Caki2 (cell line): ENCODE measurements around the gene DCDC2. TPM values are rescaled to one million over a fixed set of nuclear protein-coding genes. Genes with fewer than 3 reads are reported as not detected.
"Not testable (repeated sequence)": the region's sequence is repeated elsewhere in the genome, so short reads cannot be mapped to it uniquely, and the experiment has no call there.

ENCODE experiments used
- DNase-seq: peaks from one replicate; pipeline ENCODE4 v3.0.0-alpha.2; 2015; ENCODE audit warnings: low read depth
- in situ Hi-C: cut with HindIII; loops from 2 replicates; pipeline ENCODE4 v1.10.0; 2016; ENCODE audit warnings: low sequenced_read_pairs, low pct_unique_long_range_greater_than_20kb, mixed read lengths
- total RNA-seq: library from RNA; depleted of rRNA; stranded (reverse); fragments of >200 nt; shearing (Covaris generic); gene quantifications from 2 replicates; pipeline ENCODE4 v1.2.3, GENCODE V29; 2014; ENCODE audit warnings: low replicate concordance; rRNA removed

Gene DCDC2
- total RNA-seq = 4.7 and 5.4 TPM in 2 replicates

DNA sequence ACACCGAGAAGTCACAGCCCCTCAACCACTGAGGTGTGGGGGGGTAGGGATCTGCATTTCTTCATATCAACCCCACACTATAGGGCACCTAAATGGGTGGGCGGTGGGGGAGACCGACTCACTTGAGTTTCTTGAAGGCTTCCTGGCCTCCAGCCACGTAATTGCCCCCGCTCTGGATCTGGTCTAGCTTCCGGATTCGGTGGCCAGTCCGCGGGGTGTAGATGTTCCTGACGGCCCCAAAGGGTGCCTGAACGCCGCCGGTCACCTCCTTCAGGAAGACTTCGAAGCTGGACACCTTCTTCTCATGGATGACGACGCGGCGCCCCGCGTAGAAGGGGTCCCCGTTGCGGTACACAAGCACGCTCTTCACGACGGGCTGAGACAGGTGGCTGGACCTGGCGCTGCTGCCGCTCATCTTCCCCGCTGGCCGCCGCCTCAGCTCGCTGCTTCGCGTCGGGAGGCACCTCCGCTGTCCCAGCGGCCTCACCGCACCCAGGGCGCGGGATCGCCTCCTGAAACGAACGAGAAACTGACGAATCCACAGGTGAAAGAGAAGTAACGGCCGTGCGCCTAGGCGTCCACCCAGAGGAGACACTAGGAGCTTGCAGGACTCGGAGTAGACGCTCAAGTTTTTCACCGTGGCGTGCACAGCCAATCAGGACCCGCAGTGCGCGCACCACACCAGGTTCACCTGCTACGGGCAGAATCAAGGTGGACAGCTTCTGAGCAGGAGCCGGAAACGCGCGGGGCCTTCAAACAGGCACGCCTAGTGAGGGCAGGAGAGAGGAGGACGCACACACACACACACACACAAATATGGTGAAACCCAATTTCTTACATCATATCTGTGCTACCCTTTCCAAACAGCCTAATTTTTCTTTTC is at the start of gene DCDC2:
DCDC2 (minus strand) TSS at position 724 of the 883 bp plus-strand sequence; CDS start at position 415, 309 bp downstream.
- in situ Hi-C loops = no loop called here
- peak; percentile 48 for DNase-seq

DNA sequence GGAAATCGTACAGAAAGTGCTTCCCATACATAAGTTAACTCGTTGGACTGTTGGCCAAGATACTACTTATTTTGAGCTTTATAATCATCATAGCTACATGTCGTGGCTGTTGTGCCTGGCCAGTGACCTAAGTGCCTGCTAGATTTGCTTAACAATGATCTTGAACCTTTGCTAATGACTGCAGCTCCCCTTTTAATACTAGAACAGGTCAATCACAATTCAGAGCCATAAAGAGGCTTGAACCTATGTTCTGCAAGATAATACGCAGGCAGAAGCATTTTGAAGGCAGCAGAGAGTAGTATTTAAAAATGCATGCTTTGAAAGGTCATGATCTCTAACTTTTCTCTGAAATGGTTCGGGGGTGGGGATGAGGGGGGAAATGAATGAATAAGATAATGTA is 47.4 kb upstream of the DCDC2 start:
- DNase-seq = no peak
- in situ Hi-C loops = no loop called here

DNA sequence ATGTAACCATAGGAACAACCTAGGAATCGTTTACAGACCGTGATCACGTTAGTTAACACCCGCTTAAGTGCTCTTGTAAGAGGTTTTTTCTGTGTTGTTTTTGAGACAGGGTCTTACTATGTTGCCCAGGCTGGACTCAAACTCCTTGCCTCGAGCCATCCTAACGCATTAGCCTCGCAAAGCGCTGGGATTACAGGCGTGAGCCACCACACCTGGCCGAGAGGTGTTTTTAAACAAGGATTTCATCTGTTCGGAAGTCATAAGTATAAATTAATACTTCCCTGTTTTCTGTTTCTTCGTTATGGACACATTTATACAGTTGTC is 45.6 kb upstream of the DCDC2 start:
- DNase-seq = no peak
- in situ Hi-C loops = no loop called here

DNA sequence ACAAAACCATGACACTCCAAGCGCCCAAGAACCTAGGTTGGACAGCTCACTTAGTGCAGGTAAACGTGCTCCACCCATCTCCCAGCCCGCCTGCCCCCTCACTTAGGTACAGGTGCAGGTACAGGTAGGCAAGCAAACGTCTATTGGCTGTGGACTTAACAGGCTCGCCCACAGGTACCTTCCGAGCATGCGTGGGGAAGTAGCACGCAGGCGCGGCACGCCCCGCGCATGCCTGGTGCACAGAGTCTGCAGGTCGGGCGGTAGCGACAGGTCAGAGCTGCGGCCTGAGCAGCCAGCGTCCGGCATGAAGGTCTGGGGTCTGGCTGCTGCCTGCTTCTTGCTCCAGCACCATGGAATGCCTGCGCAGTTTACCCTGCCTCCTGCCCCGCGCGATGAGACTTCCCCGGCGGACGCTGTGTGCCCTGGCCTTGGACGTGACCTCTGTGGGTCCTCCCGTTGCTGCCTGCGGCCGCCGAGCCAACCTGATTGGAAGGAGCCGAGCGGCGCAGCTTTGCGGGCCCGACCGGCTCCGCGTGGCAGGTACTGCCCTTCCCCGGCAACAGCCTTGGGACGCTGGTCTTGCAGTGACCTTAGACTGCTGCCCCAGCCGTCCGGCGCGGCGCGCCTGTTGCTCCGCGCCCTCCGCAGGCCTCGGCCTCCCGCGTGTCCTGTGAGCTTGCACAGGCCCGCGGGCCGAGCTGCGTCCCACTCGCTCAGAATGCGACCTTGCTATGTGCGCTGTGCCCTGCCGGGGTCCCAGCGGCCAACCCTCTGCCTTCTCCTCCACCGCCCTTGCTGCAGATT is 45.0 kb upstream of the DCDC2 start, which contains the start of gene MRS2:
MRS2 (plus strand) TSS at position 240 of the 804 bp plus-strand sequence; CDS start at position 351, 111 bp downstream.
- DNase-seq = peak; percentile 81
- in situ Hi-C loops = no loop called here

DNA sequence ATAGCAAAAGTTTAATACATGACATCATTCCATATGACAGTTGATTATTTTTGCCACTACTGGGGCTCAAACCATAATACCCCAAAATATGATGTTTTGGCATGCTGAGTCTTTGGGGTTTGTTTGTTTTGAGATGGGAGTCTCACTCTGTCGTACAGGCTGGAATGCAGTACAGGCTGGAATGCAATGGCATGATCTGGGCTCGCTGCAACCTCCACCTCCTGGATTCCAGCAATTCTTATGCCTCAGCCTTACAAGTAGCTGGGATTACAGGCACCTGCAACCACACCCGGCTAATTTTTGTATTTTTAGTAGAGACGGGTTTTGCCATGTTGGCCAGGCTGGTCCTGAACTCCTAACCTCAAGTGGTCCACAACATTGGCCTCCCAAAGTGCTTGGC is 43.6 kb upstream of the DCDC2 start:
- in situ Hi-C loops = no loop called here
- DNase-seq = no peak

DNA sequence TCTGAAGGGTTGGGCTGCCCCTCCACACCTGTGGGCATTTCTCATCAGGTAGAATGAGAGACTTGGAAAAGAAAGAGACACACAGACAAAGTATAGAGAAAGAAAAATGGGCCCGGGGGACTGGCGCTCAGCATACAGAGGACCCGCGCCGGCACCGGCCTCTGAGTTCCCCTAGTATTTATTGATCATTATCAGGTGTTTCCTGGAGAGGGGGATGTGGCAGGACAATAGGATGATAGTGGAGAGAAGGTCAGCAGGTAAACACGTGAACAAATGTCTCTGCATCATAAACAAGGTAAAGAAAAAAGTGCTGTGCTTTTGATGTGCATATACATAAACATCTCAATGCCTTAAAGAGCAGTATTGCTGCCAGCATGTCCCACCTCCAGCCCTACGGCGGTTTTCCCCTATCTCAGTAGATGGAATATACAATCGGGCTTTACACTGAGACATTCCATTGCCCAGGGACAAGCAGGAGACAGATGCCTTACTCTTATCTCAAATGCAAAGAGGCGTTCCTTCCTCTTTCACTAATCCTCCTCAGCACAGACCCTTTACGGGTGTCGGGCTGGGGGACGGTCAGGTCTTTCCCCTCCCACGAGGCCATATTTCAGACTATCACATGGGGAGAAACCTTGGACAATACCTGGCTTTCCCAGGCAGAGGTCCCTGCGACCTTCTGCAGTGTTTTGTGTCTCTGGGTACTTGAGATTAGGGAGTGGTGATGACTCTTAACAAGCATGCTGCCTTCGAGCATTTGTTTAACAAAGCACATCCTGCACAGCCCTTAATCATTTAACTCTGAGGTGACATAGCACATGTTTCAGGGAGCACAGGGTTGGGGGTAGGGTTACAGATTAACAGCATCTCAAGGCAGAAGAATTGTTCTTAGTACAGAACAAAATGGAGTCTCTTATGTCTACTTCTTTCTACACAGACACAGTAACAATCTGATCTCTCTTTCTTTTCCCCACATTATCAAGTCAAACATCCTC is 42.5 kb upstream of the DCDC2 start:
- in situ Hi-C loops, DNase-seq: not testable (repeated sequence)

DNA sequence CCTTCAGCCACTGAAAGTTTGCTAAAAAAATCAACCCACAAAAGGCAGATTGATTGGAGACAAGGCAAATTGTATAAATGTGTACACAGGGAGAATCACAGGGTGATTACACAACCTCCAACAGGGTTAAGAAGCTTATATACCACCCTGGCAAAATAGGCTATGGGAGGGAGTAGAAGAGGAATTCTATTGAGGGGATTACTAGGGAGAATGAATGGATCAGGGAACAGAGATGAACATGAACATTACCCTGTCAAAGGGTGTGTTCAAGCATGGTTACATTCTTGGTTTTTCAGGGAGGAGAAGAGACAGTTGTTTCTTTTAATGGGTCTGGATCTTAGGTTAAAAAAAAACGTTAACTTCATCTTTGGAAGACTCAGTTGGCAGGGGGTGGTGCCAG is 39.8 kb upstream of the DCDC2 start:
- in situ Hi-C loops = no loop called here
- DNase-seq = no peak

DNA sequence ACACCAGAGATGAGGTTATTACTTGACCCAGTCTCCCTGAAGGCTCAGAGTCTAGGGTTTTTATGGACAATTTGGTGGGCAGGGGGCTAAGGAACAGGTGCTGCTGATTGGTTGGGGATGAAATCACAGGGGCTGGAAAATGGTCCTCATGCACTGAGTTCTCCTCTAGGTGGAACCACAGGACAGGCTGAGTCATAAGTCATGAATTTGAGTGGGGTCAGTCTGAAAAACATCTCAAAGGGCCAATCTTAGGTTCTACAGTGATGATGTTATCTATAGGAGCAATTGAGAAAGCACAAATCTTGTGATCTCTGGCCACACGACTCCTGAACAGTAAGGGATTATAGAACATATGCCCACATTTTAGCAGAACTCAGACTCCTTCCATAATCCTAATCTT is 39.0 kb upstream of the DCDC2 start:
- in situ Hi-C loops = no loop called here
- DNase-seq = no peak

DNA sequence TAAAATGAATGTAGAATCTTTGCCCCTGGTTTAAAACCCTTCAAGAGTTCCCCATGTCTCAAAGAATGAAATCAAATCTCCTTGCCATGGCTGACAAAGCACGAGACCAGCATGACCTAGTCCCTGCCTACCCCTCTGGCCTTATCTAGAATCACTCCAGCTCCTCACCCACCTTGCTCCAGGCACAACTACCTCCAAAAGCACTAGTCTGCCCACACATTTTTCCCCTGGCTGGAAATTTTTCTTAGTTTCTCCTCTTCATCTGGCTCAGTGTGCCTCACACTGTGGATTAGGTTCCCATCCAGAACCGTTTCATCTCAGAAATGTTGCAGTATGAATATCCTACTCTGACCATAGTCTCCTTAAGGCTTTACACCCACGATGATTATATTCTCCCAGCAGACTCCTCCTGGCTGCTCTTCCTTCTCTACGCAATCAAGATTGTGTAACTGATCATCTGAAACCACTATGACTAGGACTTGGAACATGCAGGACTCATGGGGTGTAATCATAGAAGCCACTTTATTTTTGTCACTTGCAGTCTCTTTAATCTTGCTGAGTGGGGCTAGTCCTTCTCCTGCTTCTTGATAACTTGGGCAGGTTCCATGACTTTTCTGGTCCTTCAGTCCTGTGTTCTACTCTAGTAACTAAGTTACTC is 37.0 kb upstream of the DCDC2 start:
- no peak for DNase-seq
- in situ Hi-C loops = no loop called here

DNA sequence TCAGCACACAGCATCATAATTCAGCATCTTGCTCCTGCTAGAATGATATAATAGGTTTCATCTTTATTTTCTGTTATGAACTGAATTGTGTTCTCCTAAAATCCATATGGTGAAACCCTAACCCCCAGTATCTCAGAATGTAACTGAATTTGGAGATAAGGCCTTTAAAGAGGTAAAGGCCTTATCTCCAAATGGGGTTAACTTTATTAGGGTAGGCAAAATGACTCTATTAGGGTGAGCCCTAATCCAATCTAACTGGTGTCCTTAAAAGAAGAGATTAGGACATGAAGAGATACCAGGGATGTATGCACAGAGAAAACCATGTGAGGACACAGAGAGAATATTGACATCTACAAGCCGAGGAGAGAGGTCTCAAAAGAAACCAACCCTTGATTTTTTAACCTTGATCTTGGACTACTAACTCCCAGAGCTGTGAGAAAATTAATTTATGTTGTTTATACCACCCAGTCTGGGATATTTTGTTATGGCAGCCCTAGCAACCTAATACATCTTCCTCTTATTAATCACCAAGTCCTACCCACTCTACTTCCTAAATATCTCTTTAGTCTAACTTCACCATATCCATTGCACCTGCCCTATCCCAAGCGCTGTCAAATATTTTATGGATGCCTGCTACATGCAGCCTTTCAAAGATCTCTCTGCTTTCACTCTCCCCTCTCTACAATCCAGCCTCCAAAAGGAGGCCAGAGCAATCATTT is 36.4 kb upstream of the DCDC2 start:
- in situ Hi-C loops = no loop called here
- DNase-seq = no peak

DNA sequence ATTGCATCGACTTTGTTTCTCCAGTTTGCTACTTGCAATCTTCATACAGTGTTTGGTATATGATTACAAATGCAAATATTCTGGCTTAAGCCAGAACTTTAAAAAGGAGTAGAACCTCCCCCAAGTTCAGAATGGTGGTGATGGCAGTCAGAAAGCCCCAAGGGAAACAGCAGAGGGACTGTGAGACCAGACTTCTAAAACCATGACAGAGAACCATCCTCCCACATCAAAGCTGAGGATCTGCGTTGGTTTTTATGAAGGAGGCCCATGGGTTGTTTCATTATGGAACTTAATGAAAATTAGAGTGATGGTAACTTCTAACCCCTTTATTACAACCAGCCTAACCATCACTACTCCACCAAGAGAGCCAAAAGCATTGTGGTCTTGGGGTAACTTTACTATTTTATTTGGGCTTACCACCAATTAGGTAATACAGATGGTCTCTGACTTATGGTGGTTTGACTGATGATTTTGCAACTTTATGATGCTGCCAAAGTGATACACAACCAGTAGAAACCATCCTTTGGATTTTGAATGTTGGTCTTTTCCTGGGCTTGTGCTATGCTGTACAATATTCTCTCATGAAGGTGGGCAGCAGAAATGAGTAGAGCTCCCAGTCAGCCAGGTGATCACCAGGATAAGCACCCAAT is 34.0 kb upstream of the DCDC2 start:
- DNase-seq = no peak
- in situ Hi-C loops = no loop called here

DNA sequence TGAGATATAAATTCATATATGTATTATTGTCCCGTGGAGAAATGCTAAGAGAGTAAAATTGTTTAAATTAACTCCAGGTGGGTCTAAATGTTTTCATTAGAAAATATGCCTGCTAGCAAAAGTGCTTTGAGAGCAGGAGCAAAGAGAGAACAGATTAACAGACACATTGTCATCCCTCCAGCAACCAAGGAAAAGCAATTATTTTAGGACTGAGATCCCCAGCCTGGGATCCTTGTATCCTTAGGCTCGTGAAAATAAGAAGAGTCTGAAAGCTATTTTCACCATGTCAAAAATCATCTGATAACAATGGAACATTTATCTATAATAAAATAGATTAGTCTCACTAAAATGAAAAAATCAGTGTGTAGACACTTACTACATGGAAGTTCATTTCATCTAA is 33.3 kb upstream of the DCDC2 start:
- no peak for DNase-seq
- in situ Hi-C loops = no loop called here

DNA sequence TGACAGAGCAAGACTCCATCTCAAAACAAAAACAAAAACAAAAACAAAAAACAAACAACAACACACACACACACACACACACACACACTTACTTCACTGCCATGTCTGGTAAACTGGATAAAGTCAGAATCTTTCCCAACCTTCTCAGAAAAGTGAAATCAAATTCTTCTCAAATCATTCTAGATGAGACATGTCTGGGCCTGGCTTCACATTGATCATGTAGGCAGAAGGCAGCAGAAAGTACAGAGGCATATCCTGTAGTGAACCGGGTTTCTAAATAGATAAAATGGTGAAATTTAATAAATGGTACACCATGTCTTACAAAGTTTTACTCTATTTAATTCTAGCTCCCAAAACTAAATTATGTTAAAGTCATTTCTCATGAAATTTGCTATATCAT is 30.0 kb upstream of the DCDC2 start:
- in situ Hi-C loops = no loop called here
- no peak for DNase-seq

DNA sequence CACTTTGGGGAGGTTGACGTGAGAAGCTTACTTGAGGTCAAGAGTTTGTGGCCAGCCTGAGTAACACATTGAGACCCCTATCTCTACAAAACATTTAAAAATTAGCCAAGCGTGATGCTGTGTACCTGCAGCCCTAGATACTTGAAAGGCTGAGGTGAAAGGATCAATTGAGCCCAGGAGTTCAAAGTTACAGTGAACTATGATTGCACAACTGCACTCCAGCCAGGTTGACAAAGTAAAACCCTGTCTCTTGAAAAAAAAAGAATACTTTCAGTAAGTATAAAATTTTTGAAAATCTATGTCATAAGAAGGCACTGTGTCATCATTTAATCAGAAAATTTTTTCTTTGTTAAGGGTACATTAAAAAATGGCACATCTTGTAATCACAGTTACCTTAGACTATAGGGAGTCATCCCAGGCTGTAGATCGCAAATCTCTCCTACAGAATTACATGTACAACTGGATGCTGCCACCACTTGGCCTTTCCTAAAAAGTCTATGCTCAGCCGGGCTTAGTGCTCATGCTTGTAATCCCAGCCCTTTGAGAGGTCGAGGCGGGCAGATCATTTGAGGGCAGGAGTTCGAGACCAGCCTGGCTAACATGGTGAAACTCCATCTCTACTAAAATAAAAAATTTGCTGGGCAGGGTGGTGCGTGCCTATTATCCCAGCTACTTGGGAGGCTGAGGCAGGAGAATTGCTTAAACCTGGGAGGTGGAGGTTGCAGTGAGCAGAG is 27.8 kb upstream of the DCDC2 start:
- DNase-seq = peak; percentile 37

DNA sequence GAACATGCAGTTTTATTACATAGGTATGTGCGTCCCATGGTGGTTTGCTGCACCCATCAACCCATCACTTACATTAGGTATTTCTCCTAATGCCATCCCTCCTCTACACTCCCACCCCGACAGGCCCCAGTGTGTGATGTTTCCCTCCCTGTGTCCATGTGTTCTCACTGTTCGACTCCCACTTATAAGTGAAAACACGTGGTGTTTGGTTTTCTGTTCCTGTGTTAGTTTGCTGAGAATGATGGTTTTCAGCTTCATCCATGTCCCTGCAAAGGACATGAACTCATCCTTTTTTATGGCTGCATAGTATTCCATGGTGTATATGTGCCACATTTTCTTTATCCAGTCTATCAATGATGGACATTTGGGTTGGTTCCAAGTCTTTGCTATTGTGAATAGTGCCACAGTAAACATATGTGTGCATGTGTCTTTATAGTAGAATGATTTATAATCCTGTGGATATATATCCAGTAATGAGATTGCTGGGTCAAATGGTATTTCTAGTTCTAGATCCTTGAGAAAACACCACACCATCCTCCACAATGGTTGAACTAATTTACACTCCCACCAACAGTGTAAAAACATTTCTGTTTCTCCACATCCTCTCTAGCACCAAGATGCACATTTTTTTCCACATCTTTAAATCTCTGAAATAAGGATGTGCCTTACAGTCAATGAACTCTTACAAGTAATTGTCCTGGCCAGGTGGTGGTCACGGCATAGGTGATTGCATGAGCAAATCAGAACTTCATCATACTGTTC is 26.7 kb upstream of the DCDC2 start:
- in situ Hi-C loops, DNase-seq: not testable (repeated sequence)

More for the DNA sequence above, 27.8 kb upstream of the DCDC2 start:
- in situ Hi-C loops = no loop called here
